ENCODE measurements around the gene AQP5.

DNA sequence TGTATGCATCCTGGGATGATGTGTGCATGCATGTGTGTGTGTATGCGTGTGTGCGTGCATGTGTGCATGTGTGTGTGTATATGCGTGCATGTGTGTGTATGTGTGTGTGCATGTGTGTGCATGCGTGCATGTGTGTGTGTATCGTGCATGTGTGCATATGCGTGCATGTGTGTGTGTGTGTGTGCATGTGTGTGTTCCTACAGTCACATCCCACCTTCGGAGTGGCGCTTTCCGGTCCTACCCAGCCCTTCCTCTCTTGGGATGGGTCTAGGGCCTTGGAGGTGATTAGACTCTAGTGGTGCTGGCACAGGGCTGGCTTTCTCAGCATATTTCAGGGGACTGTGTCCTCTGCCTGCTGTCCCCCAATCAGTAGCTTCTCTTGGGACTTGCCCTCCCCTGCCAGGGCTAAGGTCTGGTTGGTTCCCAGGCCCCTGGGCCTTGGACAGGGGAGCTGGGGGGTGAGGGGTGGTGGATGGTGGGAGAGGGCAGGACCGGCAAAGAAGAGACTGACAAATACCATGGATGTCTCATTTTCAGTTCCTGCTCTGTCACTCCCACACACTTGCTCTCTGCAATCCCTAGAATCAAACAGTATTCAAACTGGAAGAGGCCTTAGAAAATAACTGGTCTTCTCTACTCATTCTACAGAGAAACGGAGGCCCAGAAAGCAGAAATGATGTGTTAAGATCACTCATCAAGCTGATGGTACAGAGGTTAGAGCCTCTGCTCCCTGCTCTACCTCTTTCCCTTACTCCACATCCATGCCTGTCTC, 36.1 kb upstream of the AQP5 start:
- TF ChIP-seq POLR2A (IDR thresholded peaks at IDR 0.05) (no peak), CTCF (IDR thresholded peaks at IDR 0.05) (no peak), EP300 (IDR thresholded peaks at IDR 0.05) (no peak)
